IPS-18a (cell line): ENCODE data around the gene FBXO39.
A peak's percentile ranks its signal among the peaks of the same experiment; 100 is the strongest.
"Not testable (repeated sequence)": the region's sequence is repeated elsewhere in the genome, so short reads cannot be mapped to it uniquely, and the experiment has no call there.

Experiments
- H3K27ac ChIP-seq: one replicate; pipeline ENCODE4 v1.5.1; 2013; ENCODE audit warnings: low read length
- H3K27me3 ChIP-seq: one replicate; pipeline ENCODE4 v1.6.1; 2013; ENCODE audit warnings: mild to moderate bottlenecking, low read length; ENCODE audit not compliant: control insufficient read depth, insufficient read depth
- H3K36me3 ChIP-seq: one replicate; pipeline ENCODE4 v1.6.1; 2013; ENCODE audit warnings: low read depth, low read length; ENCODE audit not compliant: control insufficient read depth
- H3K4me1 ChIP-seq: one replicate; pipeline ENCODE4 v1.6.1; 2013; ENCODE audit warnings: low read depth, low read length; ENCODE audit not compliant: control insufficient read depth
- H3K4me3 ChIP-seq: one replicate; pipeline ENCODE4 v1.5.1; 2013; ENCODE audit warnings: low read length
- H3K9ac ChIP-seq: one replicate; pipeline ENCODE4 v1.6.1; 2013; ENCODE audit warnings: mild to moderate bottlenecking, low read length, moderate library complexity
- H3K9me3 ChIP-seq: one replicate; pipeline ENCODE4 v1.6.1; 2013; ENCODE audit warnings: low read depth, low read length; ENCODE audit not compliant: control insufficient read depth

Gene FBXO39

DNA sequence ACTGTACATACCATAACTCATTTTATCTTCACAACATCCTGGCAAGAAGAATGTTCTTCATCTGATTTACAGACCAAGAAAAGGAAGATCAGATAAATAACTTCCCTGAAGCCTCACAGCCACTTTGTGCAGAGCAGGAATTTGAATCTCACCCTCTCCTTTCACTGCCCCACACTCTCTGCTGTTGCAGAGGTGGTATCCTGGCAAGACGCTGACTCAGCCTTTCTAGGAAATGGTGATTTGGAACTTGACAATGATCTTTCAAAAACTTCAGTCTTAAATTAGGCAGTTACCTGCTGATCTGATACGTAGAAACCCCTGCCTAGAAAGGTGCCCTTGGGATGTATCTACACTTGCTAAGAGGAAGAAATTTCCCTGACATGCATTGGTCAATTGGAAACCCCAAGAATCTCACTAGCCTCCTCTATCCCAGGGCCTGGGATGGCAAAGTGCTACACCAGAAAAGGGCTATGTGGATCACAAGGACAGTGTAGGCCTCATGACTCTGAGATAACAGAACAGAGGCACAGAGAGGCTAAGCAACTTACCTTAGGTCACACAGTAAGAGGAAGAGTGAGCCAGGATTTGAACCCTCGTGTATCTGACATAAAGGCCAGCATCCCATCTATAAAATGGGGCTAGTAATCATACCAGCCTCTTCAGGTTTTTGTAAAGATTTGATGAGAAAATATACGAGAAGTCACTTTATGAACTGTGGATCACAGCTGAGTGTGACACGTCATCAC is 17.9 kb downstream of the FBXO39 start:
- H3K27ac ChIP-seq = no peak overlapping the region
- no peaks in the 10 kb centered on the region for H3K27me3 ChIP-seq
- no peaks in the 10 kb centered on the region for H3K36me3 ChIP-seq
- no peak overlapping the region for H3K4me3 ChIP-seq
- no peak overlapping the region for H3K9ac ChIP-seq
- H3K4me1 ChIP-seq = no peaks in the 10 kb centered on the region
- H3K9me3 ChIP-seq = no peaks in the 10 kb centered on the region

DNA sequence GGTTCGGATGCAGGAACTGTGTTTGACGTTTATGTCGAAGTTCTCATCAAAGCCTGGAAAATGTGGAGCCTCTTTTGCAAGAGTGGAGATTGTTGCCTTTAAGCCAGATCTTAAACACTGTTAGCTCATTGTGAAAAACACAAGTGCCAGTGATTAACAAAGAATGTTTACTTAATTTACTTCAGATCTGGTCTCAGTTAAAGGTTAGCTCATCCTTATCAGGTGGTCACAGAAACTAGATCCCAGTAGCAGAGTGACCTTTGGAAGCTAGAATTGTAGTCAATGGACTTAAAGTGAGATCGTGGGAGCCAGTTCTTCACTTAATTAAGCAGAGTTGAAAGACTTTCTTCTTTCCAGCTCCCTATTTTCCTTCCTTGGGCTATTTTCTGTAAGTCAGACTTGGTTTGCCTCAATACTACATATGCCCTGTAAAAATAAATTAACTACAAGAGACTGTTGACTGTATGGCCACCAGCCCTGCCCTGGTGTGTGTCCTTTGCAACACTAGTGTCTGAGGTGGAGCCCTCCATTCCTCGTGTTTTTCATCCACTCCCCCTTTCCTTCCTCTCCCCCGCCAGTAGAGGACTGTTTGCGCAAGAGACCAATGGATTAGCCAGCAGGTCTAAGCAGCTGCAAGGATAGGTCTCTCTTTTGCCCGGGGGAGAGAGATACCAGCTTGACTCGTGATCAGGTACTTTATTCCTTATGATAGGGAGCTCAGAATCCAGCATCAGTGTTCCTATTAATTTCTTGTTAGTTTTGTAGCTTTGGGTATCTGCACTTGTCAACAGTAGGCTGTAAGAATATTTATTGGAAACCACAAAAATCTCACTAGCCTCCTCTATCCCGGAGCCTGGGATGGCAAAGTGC is 20.2 kb downstream of the FBXO39 start:
- no peak overlapping the region for H3K4me3 ChIP-seq
- H3K4me1 ChIP-seq = peaks cover 14% of the 10 kb centered on the region
- H3K27ac ChIP-seq = no peak overlapping the region
- H3K9ac ChIP-seq = no peak overlapping the region
- H3K36me3 ChIP-seq = no peaks in the 10 kb centered on the region
- H3K27me3 ChIP-seq = peaks cover 6% of the 10 kb centered on the region
- H3K9me3 ChIP-seq = no peaks in the 10 kb centered on the region

DNA sequence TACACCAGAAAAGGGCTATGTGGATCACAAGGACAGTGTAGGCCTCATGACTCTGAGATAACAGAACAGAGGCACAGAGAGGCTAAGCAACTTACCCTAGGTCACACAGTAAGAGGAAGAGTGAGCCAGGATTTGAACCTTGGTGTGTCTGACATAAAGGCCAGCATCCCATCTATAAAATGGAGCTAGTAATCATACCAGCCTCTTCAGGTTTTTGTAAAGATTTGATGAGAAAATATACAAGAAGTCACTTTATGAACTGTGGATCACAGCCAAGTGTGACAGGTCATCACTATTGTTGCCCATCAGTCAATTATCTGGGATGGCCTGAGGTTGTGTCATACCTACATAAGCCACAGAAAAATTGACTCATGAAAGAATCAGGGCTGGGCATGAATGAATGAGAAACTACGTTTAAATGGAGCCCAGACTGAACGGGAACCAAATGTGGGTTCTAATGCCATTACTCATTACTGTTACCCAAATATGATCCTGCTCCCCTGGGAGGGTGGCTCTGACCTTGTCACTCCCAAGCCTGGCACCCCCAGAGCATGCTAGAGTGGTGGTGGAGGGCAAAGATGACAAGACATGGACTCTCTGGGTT is 21.0 kb downstream of the FBXO39 start:
- H3K27me3 ChIP-seq = peaks cover 6% of the 10 kb centered on the region
- H3K4me1 ChIP-seq = peaks cover 14% of the 10 kb centered on the region
- H3K4me3 ChIP-seq = no peak overlapping the region
- H3K9me3 ChIP-seq = no peaks in the 10 kb centered on the region
- no peak overlapping the region for H3K27ac ChIP-seq
- H3K9ac ChIP-seq = no peak overlapping the region
- H3K36me3 ChIP-seq = no peaks in the 10 kb centered on the region

DNA sequence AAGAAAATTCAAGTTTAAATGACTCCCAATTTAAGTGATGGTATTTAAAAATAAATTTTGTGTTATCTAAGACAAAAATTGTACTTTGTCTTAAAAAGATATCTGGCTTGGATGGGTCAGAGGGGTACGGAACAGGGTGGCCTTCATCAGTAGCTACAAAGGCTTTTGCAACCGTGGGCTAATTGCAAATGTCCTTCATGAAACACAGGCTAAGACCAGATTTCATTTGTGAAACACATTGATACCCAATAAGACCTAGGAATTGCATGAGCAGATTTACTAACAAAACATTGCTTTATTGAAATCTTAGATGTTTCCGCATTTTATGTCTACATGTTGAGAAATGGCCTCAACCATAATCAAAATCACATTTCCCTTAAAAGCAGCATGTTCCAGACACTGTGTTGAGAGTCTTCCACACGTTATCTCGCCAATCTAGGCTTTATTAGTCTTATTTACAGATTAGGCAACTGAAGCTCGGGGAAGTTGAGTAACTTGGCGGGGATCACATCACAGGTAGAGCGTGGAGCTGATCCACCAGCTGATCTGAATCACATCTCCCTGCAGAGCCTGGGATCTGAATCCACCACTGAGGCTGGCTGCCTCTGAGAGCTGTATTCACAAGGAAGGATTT is 21.8 kb downstream of the FBXO39 start:
- Histone ChIP-seq H3K4me1 (peaks cover 14% of the 10 kb centered on the region), H3K27ac (no peak overlapping the region), H3K9ac (no peak overlapping the region), H3K27me3 (peaks cover 6% of the 10 kb centered on the region), H3K4me3 (no peak overlapping the region), H3K36me3 (no peaks in the 10 kb centered on the region), H3K9me3 (no peaks in the 10 kb centered on the region)

DNA sequence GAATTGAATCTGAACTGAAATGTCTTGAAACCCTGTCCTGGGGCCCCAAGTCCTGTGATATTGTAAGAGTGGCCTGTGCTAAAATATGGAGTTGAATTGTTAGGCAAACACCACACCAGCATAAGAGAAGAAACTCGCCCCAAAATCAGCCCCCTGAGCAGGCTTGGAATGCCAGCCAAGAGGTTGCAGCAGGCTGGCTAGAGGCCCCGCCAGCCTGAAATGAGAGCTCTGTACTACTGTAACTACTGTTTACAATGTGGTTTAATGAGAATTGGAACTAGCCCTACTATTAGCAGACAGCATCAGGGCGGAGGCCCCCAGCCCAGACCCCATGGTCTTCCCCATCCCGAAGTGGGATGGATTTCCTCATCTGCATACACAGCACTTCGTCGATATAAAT is 23.7 kb downstream of the FBXO39 start:
- Histone ChIP-seq H3K36me3 (no peaks in the 10 kb centered on the region), H3K4me3 (peak overlapping the region; percentile 19), H3K9ac (no peak overlapping the region), H3K4me1 (peaks cover 14% of the 10 kb centered on the region), H3K27me3 (peaks cover 6% of the 10 kb centered on the region), H3K9me3 (no peaks in the 10 kb centered on the region), H3K27ac (no peak overlapping the region)

DNA sequence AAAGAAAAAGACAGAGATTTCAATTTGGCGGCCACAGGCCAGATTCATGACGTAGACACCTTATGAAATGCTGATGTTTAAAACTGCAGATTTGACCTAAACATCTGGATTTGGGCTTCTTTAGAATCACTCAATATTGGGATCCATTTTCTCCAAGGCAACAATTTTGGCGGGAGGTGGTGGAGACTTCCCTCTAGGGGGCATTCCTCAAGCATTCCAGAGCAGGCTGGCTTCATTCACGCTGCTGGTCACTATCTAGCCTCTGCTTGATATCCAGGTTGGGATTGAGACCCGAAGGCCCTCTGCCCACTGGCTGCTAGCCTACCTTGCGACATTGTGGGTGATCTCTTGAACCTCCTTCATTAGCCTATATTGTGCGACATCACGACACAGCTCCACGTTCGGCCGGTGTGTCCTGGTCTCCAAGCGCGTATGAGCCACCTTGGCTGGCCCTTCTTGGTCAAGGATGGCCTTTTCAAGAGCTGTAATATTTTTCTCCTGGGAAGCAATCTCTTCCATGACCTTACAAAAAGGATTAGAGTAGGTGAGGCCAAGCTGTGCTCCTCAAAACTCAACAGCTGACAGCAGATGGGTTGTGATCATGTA is 24.5 kb downstream of the FBXO39 start:
- Histone ChIP-seq H3K4me3 (no peak overlapping the region), H3K4me1 (peaks cover 14% of the 10 kb centered on the region), H3K27me3 (peaks cover 6% of the 10 kb centered on the region), H3K9ac (no peak overlapping the region), H3K9me3 (no peaks in the 10 kb centered on the region), H3K36me3 (no peaks in the 10 kb centered on the region), H3K27ac (no peak overlapping the region)

DNA sequence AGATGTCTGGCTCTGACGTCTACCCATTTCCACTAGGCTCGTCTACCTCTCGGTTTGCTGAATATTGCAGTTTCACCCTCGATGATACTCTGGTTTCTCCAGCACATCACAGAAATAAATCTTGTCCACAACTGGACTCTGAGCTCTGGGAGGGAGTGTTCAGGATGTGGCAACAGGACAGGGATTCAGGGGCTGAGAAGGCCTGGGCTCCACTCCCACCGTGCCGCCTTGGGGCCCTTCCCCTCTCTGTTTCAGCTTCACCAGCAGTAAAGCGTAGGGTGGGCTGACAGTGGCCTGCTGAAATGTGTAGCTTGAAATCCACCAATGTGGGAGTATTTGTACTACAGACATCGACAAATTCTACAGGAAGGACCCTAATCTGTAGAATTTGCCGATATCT is 35.5 kb downstream of the FBXO39 start:
- no peaks in the 10 kb centered on the region for H3K9me3 ChIP-seq
- no peaks in the 10 kb centered on the region for H3K27me3 ChIP-seq
- H3K36me3 ChIP-seq = no peaks in the 10 kb centered on the region
- H3K27ac ChIP-seq = no peak overlapping the region
- H3K4me1 ChIP-seq = no peaks in the 10 kb centered on the region
- H3K9ac ChIP-seq = no peak overlapping the region
- H3K4me3 ChIP-seq = no peak overlapping the region

DNA sequence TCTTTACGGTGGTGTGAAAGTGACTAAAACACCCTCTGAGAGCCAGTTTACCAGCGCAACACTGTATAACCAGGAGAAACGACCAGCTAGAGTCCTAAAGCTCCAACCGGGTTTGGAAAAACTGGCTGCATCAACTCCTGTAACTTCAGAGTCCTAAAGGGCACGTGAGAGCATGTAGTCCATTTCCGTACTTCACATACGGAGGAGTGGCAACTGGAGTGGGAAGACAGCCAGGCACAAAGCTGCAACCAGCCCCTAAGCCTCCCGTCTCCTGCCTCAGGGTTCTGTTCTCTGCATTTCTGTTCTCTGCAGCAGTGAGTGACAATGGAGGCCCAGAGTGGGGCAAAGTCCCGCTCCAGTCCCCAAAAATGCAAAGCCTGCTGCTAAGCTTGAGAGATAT is 36.3 kb downstream of the FBXO39 start:
- Histone ChIP-seq H3K27ac (no peak overlapping the region), H3K9me3 (no peaks in the 10 kb centered on the region), H3K9ac (no peak overlapping the region), H3K4me3 (no peak overlapping the region), H3K36me3 (no peaks in the 10 kb centered on the region), H3K4me1 (no peaks in the 10 kb centered on the region), H3K27me3 (no peaks in the 10 kb centered on the region)

DNA sequence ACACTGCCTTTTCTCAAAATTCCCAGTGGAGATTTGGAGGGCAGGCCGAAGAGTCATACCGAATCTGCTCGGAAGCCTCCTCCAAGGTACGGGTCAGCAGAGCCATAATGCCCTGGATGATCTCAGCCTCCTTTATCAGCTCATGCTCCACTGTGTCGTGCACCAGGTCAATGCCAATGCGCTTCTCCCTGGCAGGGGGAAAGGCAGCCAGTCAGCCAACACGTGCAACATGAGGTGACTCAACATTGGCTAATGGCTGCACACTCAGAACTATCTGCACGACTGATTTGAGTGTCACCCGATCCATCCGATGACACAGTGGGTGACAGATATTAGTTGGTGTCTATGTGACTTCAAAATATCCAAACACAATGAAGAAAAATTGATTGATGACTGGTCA is 39.8 kb downstream of the FBXO39 start:
- H3K27me3 ChIP-seq = no peaks in the 10 kb centered on the region
- H3K4me1 ChIP-seq = no peaks in the 10 kb centered on the region
- no peak overlapping the region for H3K9ac ChIP-seq
- no peaks in the 10 kb centered on the region for H3K9me3 ChIP-seq
- no peak overlapping the region for H3K27ac ChIP-seq
- no peak overlapping the region for H3K4me3 ChIP-seq
- no peaks in the 10 kb centered on the region for H3K36me3 ChIP-seq

DNA sequence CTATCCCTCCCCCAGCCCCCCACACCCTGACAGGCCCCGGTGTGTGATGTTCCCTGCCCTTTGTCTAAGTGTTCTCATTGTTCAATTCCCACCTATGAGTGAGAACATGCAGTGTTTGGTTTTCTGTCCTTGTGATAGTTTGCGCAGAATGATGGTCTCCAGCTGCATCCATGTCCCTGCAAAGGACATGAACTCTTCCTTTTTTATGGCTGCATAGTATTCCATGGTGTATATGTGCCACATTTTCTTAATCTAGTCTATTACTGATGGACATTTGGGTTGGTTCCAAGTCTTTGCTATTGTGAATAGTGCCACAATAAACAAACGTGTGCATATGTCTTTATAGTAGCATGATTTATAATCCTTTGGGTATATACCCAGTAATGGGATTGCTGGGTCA is 40.4 kb downstream of the FBXO39 start:
- not testable (repeated sequence) for H3K9me3 ChIP-seq

DNA sequence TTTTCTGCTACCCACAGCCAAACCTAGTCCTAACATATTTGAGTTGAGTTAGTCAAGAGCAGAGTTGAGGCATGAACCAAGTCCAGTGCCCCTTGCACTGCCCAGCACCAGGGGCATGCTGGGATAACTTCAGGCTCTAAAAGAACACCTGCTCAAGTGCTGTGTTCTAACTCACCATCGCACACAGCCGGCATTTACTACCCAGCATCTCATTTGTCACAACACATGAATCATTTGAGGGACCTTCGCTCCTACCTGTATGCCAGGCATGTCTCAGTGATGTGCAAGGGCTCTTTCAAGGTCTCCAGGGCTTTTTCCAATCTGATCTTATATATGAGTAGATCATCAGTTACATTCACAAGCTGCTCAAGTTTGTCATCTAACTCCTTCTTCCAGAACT is 42.9 kb downstream of the FBXO39 start:
- H3K27me3 ChIP-seq = no peaks in the 10 kb centered on the region
- H3K4me1 ChIP-seq = no peaks in the 10 kb centered on the region
- no peaks in the 10 kb centered on the region for H3K9me3 ChIP-seq
- H3K9ac ChIP-seq = no peak overlapping the region
- H3K36me3 ChIP-seq = no peaks in the 10 kb centered on the region
- H3K27ac ChIP-seq = no peak overlapping the region
- H3K4me3 ChIP-seq = no peak overlapping the region

More for the DNA sequence above, 40.4 kb downstream of the FBXO39 start:
- H3K4me3 ChIP-seq, H3K9ac ChIP-seq, H3K36me3 ChIP-seq, H3K4me1 ChIP-seq, H3K27ac ChIP-seq, H3K27me3 ChIP-seq: not testable (repeated sequence)
